Heart left ventricle (tissue), 13 donors: ENCODE data around the gene ZFAND3.

Experiments
- POLR2A ChIP-seq, 2 donors: fragments of 450-650 bp; IDR thresholded peaks; one replicate each; pipeline ENCODE4 v1.6.1; 2017; ENCODE audit warnings: antibody characterized with exemption in 2 of 2, mild to moderate bottlenecking in 2 of 2, moderate library complexity in 2 of 2
- TF ChIP-seq, protein P1 (sequence below), 12 donors: fragments of 200-600 bp; sonication (generic) in 4 of 12; IDR thresholded peaks; one replicate each; pipeline versions ENCODE4 v1.5.0 to v1.8.0; 2018 to 2022; ENCODE audit warnings: antibody characterized with exemption in 12 of 12, mild to moderate bottlenecking in 5 of 12
- donor health status: ischemic (EF 13 %, LVEDD 7.1; RV severe dilation, severe dysfunction).
- donor health status: DM: no; HTN: yes; CAD: no.
- donor health status: DM: no; HTN: no; CAD: no.
- donor health status: ischemic (EF 25% LVEDD 6.9; RV normal size, moderate dysfunction).
- donor health status: ischemic (EF 25% LVEDD 5.7; RV mildly dilated, moderate dysfunction).
- donor health status: ischemic (EF 35%, LVEDD 5.7; RV mildly dilated, moderate dysfunction).
- donor health status: nonischemic (EF 11% LVEDD 7.7; RV severe dilation, severe dysfunction).
- donor health status: DM: yes; HTN: yes; CAD: no.
- donor health status: PGD.
- donor health status: ischemic (EF 29% LVEDD 5.4; RV normal size, mild dysfunction).
- donor health status: nonischemic (EF 23%, LVEDD 6.1; RV moderate dilation, normal function).

GRCh38 chr6:38040254-38040653, 220.7 kb downstream of the ZFAND3 start:
- TF ChIP-seq, protein P1, sequence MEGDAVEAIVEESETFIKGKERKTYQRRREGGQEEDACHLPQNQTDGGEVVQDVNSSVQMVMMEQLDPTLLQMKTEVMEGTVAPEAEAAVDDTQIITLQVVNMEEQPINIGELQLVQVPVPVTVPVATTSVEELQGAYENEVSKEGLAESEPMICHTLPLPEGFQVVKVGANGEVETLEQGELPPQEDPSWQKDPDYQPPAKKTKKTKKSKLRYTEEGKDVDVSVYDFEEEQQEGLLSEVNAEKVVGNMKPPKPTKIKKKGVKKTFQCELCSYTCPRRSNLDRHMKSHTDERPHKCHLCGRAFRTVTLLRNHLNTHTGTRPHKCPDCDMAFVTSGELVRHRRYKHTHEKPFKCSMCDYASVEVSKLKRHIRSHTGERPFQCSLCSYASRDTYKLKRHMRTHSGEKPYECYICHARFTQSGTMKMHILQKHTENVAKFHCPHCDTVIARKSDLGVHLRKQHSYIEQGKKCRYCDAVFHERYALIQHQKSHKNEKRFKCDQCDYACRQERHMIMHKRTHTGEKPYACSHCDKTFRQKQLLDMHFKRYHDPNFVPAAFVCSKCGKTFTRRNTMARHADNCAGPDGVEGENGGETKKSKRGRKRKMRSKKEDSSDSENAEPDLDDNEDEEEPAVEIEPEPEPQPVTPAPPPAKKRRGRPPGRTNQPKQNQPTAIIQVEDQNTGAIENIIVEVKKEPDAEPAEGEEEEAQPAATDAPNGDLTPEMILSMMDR (IDR thresholded peaks at IDR 0.05) = no peak
- TF ChIP-seq POLR2A (IDR thresholded peaks at IDR 0.05) = no peak
